BE2C (cell line): ENCODE measurements around the gene AGRN.

Source experiments
- DNase-seq: peaks from one replicate; pipeline ENCODE4 v3.0.0-alpha.2; 2020
- H3K27me3 ChIP-seq: fragments of 250-450 bp; sonication (Bioruptor Pico); 2 replicates; pipeline ENCODE4 v1.5.1; 2020; ENCODE audit warnings: mild to moderate bottlenecking
- H3K36me3 ChIP-seq: fragments of 250-450 bp; sonication (Bioruptor Pico); 2 replicates; pipeline ENCODE4 v1.5.1; 2020; ENCODE audit warnings: mild to moderate bottlenecking
- H3K4me1 ChIP-seq: fragments of 250-450 bp; sonication (Bioruptor Pico); 2 replicates; pipeline ENCODE4 v1.5.1; 2020
- H3K4me3 ChIP-seq: 2 replicates; pipeline ENCODE4 v1.5.1; 2011; ENCODE audit warnings: low read depth, low read length
- H3K9me3 ChIP-seq: fragments of 250-450 bp; sonication (Bioruptor Pico); 2 replicates; pipeline ENCODE4 v1.5.1; 2020
- TF ChIP-seq, protein P1 (sequence below): IDR thresholded peaks from 2 replicates; pipeline ENCODE4 v1.5.1; 2012; ENCODE audit warnings: mild to moderate bottlenecking, low read depth, low read length

The AGRN gene

DNA sequence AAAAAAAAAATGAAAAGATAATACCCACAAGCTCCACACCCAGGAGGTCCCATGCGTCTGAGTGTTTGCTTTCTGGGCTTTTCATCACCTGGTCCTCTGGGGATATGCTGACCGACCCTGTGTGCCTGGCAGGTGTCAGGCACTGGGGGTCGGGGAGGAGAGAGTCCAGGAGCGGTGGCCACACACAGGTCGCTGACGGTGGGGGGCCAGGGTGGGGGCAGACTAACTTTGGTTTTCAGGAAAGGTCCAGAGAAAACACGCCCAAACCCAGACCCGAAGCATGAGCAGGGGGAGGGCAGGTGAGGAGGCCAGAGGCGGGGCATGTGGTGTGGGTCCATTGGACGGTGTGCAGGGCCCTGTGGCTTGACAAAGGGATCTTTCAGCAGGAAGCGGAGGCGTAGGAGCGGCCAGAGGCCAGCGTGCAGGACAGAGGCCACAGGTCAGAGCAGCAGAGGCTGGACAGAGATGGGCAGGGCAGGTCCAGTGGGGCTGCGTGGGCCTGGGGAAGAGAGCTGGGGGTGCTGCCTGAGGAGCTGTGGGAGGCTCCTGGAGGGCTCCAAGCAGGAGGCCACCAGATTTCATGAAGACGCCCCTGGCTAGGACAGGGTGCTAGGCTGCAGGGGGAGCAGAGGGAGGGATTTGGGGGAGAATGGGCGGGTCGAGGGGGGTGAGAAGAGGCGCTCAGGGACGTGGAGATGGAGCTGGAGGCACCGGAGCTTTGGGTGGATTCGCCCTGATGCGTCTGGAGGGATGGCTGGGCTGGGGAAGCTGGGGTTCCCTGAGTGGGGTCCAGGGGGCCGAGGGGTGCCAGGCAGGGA lies 38.4 kb downstream of the AGRN start:
- Histone ChIP-seq H3K4me1 (no peaks in the 10 kb centered on the region), H3K9me3 (no peaks in the 10 kb centered on the region), H3K27me3 (peaks cover 53% of the 10 kb centered on the region), H3K4me3 (no peak overlapping the region), H3K36me3 (no peaks in the 10 kb centered on the region)
- TF ChIP-seq, protein P1, sequence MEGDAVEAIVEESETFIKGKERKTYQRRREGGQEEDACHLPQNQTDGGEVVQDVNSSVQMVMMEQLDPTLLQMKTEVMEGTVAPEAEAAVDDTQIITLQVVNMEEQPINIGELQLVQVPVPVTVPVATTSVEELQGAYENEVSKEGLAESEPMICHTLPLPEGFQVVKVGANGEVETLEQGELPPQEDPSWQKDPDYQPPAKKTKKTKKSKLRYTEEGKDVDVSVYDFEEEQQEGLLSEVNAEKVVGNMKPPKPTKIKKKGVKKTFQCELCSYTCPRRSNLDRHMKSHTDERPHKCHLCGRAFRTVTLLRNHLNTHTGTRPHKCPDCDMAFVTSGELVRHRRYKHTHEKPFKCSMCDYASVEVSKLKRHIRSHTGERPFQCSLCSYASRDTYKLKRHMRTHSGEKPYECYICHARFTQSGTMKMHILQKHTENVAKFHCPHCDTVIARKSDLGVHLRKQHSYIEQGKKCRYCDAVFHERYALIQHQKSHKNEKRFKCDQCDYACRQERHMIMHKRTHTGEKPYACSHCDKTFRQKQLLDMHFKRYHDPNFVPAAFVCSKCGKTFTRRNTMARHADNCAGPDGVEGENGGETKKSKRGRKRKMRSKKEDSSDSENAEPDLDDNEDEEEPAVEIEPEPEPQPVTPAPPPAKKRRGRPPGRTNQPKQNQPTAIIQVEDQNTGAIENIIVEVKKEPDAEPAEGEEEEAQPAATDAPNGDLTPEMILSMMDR, result no peak
- no peak for DNase-seq

DNA sequence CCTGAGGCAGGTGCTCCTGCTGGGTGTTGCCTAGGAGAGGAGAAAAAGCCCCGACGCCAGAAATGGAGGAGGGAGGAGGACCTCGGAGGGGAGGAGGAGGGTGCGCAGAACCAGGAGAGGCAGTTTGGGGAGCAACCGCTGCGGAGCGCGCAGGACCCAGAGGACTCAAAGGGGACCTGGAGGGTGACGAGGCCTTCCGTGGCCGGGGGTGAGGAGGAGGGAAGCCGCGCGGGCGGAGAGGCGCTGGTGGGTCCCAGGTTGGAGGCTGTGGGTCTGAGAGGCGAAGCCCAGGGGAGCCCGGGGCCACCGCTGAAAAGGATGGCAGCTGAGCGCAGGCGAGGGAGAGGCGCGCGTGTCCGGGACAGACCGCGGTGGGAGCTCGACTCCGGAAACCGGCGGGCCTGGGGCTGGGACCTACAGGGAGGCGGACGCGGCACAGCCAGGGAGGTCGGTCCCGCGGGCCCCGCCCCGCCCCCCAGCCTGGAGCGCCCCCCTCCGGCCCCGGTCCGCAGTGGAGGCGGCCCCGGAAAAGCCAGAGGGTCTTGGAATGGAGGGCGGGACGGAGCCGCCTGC lies 39.1 kb downstream of the AGRN start:
- Histone ChIP-seq H3K27me3 (peaks cover 60% of the 10 kb centered on the region), H3K36me3 (no peaks in the 10 kb centered on the region), H3K9me3 (no peaks in the 10 kb centered on the region), H3K4me3 (peak overlapping the region; percentile 38), H3K4me1 (no peaks in the 10 kb centered on the region)
- peak; percentile 47 for DNase-seq
- TF ChIP-seq, protein P1, result no peak

DNA sequence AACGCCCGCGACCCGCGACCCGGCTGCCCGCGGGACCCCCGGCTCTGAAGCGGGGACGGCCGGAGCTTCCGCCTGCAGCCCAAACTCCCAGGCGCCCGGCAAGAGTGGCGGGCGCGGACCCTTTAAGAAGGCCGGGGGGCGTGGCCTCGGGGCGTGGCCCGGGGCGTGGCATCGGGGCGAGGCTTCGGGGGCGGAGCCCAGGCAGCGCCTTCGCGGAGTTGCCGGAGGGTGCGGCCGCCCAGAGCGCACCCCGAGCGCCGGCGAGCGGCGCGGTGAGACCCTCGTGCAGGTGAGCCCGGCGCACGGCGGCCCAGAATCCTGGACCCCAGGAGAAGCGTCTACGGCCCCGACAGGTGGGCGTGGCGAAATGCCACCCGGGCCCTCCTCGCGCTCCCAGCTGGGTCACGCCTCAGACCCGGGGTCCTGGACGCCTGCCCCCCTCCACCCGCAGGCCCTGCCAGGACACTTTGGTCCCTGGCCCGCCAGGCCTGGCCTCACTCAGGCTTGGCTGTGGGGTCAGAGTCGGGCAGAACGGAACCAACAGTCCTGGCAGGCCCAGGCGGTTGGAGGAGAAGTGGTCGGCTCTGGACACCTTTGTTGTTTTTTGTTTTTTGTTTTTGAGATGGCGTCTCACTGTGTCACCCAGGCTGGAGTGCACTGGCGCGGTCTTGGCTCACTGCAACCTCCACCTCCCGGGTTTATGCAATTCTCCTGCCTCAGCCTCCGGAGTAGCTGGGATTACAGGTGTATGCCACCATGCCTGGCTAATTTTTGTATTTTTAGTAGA lies 39.8 kb downstream of the AGRN start:
- Histone ChIP-seq H3K36me3 (no peaks in the 10 kb centered on the region), H3K4me1 (no peaks in the 10 kb centered on the region), H3K9me3 (no peaks in the 10 kb centered on the region), H3K27me3 (peaks cover 64% of the 10 kb centered on the region), H3K4me3 (peak overlapping the region; percentile 38)
- peak; percentile 94 for DNase-seq
- TF ChIP-seq, protein P1, result no peak

- Histone ChIP-seq H3K9me3 (no peaks in the 10 kb centered on the region), H3K4me1 (no peaks in the 10 kb centered on the region), H3K36me3 (no peaks in the 10 kb centered on the region), H3K27me3 (peaks cover 64% of the 10 kb centered on the region), H3K4me3 (no peak overlapping the region)
- TF ChIP-seq, protein P1, result no peak
- DNase-seq, result no peak
These were observed 40.5 kb downstream of the AGRN start for GRCh38 chr1:1060281-1061000.

- TF ChIP-seq, protein P1, result no peak
- DNase-seq, result no peak
- Histone ChIP-seq H3K9me3 (no peaks in the 10 kb centered on the region), H3K4me1 (no peaks in the 10 kb centered on the region), H3K36me3 (no peaks in the 10 kb centered on the region), H3K27me3 (peaks cover 65% of the 10 kb centered on the region), H3K4me3 (no peak overlapping the region)
These were observed 41.9 kb downstream of the AGRN start for GRCh38 chr1:1061682-1062345.
